Activated naive CD4-positive, alpha-beta T cell treated with anti-CD3 and anti-CD28 coated beads, Interleukin-2, amount 10 ng/mL, durations not matched to agents 7 days and 5 days (primary cell): Measurements from ENCODE around the gene KMT2D.

Experiments
- CTCF ChIA-PET: fragments of 350-600 bp; sonication (Branson Sonifier 250); formaldehyde crosslinking; loops from one replicate; lab custom pipeline; 2021; ENCODE audit warnings: antibody characterized with exemption; lab: Charles Lee
- DNase-seq: peaks from one replicate; pipeline ENCODE4 v3.0.0-alpha.2; 2020
- H3K27ac Mint-ChIP-seq: one replicate; pipeline ENCODE4 v1.8.0; 2021; ENCODE audit warnings: mild to moderate bottlenecking, moderate library complexity, mixed read lengths
- H3K27me3 Mint-ChIP-seq: one replicate; pipeline ENCODE4 v1.8.0; 2021; ENCODE audit warnings: mild to moderate bottlenecking, mixed read lengths
- H3K36me3 Mint-ChIP-seq: one replicate; pipeline ENCODE4 v1.8.0; 2021; ENCODE audit warnings: mixed read lengths
- H3K4me1 Mint-ChIP-seq: one replicate; pipeline ENCODE4 v1.8.0; 2021; ENCODE audit warnings: mixed read lengths
- H3K4me3 Mint-ChIP-seq: one replicate; pipeline ENCODE4 v1.8.0; 2021; ENCODE audit warnings: mild to moderate bottlenecking, moderate library complexity, mixed read lengths
- H3K9me3 Mint-ChIP-seq: one replicate; pipeline ENCODE4 v1.8.0; 2021; ENCODE audit warnings: mixed read lengths

KMT2D gene

DNA sequence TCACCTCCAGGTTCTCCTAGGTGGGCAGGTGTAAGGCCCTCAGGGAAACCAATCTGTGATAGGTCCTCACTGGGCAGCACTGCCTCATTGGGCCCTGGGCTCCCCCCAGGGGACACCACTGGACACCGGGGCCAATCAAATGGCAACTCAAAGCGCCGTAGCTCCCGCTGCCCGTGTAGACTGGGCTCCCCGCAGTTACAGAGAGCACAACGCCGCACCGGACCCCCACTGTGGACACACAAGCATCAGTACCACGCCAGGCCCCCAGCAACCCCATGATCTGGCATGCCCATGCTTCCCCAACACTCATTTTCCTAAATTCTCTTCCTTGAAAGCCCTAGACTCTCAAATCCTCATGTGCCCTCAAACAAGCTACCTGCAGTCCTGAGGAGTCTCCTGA lies 6.1 kb downstream of the KMT2D start:
- peaks cover 57% of the 10 kb centered on the region for H3K36me3 Mint-ChIP-seq
- CTCF ChIA-PET: interaction anchor here (0.8 to 2.7 kb wide), 3 partner anchors 10 to 15 kb away, joined by 3 to 10 read pairs (median 6); partner anchors contain the start of gene RHEBL1
- H3K4me1 Mint-ChIP-seq: peaks cover 45% of the 10 kb centered on the region
- no peak for DNase-seq
- H3K27ac Mint-ChIP-seq: no peak overlapping the region
- H3K27me3 Mint-ChIP-seq: no peaks in the 10 kb centered on the region
- H3K9me3 Mint-ChIP-seq: no peaks in the 10 kb centered on the region
- no peak overlapping the region for H3K4me3 Mint-ChIP-seq

DNA sequence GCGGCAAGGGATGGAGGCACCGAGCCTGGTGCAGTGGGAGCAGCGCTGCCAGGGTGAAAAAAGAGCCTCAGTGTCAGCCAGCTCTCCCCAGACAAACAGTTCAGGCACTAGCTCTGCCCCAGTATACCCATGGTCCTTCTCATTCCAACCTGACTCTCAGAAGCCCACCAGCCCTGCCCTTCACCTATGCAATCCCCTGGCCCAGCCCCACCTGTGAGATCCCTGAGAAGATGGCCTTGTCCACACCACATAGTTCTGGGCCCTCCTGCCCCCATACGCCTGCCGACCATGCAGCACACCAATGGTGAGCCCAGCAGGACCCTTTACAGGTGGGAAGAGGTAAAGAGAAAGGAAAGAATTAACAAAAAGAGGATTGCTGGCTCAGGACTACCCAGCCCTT lies 6.5 kb downstream of the KMT2D start:
- H3K36me3 Mint-ChIP-seq: peaks cover 60% of the 10 kb centered on the region
- H3K27ac Mint-ChIP-seq: no peak overlapping the region
- peaks cover 45% of the 10 kb centered on the region for H3K4me1 Mint-ChIP-seq
- no peak for DNase-seq
- H3K4me3 Mint-ChIP-seq: no peak overlapping the region
- H3K9me3 Mint-ChIP-seq: no peaks in the 10 kb centered on the region
- H3K27me3 Mint-ChIP-seq: no peaks in the 10 kb centered on the region
- CTCF ChIA-PET: interaction anchor here (0.8 to 2.7 kb wide), 2 partner anchors 10 to 16 kb away, joined by 3 to 10 read pairs; partner anchors contain the start of gene RHEBL1

DNA sequence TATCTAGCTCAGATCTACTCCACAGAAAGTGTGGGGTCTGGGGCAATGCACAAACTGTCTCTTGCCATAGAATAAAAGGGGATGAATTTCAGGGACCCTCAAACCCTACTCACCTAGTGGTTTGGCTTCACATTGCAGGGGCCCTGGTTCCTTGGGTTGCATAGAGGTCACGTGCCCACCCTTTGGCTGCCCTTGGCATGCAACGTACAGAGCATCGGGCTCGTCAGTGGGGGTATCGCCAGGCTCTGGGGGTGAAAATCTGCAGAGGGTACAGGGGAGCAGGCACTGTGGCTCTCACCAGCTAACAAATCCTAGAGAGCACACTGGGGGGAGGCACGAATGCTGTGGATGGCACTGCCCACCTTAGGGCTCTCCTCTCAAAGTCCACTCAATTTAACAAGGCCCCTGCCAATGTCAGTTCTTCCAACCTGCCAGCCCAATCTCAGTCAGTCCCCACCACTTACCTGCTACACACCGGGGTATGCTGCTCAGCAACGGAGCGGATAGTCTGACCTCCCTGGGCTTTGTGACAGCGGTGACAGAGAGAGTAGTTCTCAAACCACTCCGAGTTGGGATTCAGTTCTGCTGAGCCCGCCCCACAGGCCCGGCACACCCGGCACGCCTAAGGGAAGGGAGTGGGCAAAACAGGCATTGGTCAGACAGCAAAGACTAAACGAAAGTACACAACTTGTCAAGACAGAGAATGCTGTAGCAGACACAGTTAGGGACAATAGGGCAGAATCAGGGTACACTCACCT lies 8.0 kb downstream of the KMT2D start:
- no peak overlapping the region for H3K4me3 Mint-ChIP-seq
- CTCF ChIA-PET: no interaction called here
- no peaks in the 10 kb centered on the region for H3K27me3 Mint-ChIP-seq
- H3K9me3 Mint-ChIP-seq: no peaks in the 10 kb centered on the region
- H3K4me1 Mint-ChIP-seq: peaks cover 30% of the 10 kb centered on the region
- H3K27ac Mint-ChIP-seq: no peak overlapping the region
- no peak for DNase-seq
- H3K36me3 Mint-ChIP-seq: peaks cover 70% of the 10 kb centered on the region

DNA sequence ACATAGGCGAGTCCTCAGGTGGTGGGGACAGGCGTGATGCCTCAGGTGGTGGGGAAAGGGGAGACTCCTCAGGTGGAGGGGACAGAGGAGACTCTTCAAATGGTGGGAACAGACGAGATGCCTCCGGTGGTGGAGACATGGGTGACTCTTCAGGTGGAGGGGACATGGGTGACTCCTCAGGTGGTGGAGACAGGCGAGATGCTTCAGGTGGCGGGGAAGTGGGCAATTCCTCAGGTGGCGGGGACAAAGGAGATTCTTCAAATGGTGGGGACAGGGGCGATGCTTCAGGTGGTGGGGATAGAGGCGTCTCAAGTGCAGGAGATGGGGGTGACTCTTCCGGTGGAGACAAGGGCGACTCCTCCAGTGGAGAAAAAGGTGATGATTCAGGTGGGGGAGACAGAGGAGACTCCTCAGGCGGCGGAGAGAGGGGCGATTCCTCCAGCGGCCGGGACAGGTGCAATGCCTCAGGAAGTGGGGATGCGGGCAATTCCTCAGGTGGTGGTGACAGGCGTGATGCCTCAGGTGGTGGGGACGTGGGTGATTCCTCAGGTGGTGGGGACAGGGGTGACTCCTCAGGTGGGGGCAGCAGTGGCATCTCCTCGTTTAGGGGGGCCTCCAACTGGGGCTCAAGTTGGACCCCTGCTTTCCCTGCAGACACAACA lies 8.7 kb downstream of the KMT2D start:
- Mint-ChIP-seq H3K36me3 (peaks cover 75% of the 10 kb centered on the region), H3K27me3 (no peaks in the 10 kb centered on the region)
- DNase-seq: no peak

DNA sequence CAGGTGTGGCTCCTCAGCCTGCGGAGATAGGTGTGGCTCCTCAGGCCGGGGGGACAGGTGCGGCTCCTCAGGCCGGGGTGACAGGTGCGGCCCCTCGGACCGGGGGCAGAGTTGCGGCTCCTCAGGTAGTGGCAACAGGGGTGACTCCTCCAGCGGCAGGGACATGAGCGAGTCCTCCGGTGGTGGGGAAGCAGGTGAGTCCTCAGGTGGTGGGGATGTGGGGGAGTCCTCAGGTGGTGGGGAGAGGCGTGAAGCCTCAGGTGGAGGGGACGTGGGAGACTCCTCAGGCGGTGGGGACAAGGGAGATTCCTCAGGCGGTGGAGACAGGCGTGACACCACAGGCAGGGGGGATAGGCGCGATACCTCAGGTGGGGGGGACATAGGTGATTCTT lies 9.2 kb downstream of the KMT2D start:
- Mint-ChIP-seq H3K4me1 (peaks cover 17% of the 10 kb centered on the region), H3K27ac (no peak overlapping the region)

More for the DNA sequence above, 8.7 kb downstream of the KMT2D start:
- no peak overlapping the region for H3K27ac Mint-ChIP-seq
- H3K4me3 Mint-ChIP-seq: no peak overlapping the region
- H3K9me3 Mint-ChIP-seq: no peaks in the 10 kb centered on the region
- CTCF ChIA-PET: no interaction called here
- H3K4me1 Mint-ChIP-seq: peaks cover 23% of the 10 kb centered on the region

DNA sequence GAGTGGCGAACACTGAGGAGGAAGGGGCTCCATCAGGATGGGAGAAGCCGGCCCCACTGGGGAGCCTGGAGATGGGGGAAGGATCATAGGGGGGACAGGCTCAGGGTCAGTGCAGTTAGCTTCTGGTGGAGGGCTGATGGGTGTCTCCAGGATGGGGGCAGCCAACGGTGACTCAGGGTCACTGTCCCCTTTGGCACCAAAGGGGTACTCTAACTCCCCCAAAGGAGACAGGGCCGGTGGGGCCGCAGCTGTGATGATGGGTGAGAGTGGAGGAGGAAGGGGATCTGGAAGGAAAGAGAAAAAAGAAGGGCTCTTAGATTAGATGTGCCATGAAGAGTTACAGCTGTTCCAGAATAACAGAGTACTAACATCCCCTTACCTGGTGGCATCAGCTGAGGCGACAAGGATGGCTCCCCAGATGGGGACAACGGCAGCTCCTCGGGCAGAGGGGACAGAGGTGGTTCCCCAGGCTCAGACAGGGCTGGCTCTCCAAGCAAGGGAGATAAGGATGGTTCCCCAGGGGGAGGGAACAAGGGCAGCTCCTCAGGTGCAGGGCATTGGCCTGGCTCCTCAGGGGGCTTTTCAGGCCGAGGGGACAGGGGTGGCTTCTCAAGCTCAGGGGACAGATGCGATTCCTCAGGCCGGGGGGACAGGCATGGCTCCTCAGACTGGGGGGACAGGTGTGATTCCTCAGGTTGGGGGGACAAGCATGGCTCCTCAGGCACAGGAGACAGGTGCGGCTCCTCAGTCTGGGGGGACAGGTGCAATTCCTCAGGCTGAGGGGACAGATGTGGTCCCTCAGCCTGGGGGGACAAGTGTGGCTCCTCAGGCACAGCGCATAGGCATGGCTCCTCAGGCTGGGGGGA lies 9.9 kb downstream of the KMT2D start:
- Mint-ChIP-seq H3K36me3 (peaks cover 81% of the 10 kb centered on the region), H3K27me3 (no peaks in the 10 kb centered on the region), H3K4me1 (peaks cover 11% of the 10 kb centered on the region), H3K9me3 (no peaks in the 10 kb centered on the region), H3K27ac (no peak overlapping the region), H3K4me3 (no peak overlapping the region)
- CTCF ChIA-PET: interaction anchor here (0.7 to 1.3 kb wide), 3 partner anchors 13 to 54 kb away, joined by 3 to 6 read pairs (median 5); no protein-coding TSS in a partner anchor
- DNase-seq: no peak

More for the DNA sequence above, 9.2 kb downstream of the KMT2D start:
- Mint-ChIP-seq H3K36me3 (peaks cover 79% of the 10 kb centered on the region), H3K9me3 (no peaks in the 10 kb centered on the region), H3K27me3 (no peaks in the 10 kb centered on the region), H3K4me3 (no peak overlapping the region)
- CTCF ChIA-PET: interaction anchor here (0.7 to 1.3 kb wide), 3 partner anchors 13 to 55 kb away, joined by 3 to 6 read pairs (median 5); no protein-coding TSS in a partner anchor
- DNase-seq: no peak

DNA sequence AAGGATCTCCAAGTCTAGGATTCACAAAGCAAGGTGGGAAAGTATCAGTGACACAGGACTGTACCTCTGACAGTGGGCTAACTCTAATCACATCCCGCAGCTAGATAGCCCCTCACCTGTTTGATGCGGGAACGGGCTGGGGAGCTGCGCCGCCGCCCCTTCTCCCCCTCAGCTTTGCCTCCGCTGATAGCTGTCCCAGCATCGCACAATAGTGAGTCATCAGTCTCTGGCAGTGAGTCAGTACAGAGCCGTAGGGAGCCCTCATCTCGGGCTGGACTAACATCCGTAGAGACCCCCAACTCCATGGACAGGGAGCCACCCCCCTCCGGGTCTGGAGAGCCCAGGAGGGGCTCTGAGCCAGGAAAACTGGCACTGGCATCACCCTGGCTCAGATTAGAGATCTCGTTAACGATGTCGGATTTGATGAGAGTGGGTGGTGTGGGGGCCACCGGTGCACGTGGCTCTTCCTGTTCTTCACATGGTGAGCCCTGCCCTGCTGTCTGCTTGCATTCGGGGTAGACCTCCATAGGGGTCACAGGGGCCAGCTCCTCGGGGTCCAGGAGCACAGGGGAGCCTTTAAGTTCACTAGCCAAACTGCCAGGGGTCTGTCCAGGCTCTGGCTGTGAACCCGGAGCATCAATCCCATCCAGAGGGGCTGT lies 10.9 kb downstream of the KMT2D start:
- H3K4me1 Mint-ChIP-seq: peaks cover under 1% of the 10 kb centered on the region
- H3K27ac Mint-ChIP-seq: no peak overlapping the region
- no peak overlapping the region for H3K4me3 Mint-ChIP-seq
- H3K27me3 Mint-ChIP-seq: no peaks in the 10 kb centered on the region
- CTCF ChIA-PET: interaction anchor here (1.3 to 1.5 kb wide), 2 partner anchors 53 kb away, joined by 3 to 5 read pairs; no protein-coding TSS in a partner anchor
- H3K36me3 Mint-ChIP-seq: peaks cover 80% of the 10 kb centered on the region
- no peaks in the 10 kb centered on the region for H3K9me3 Mint-ChIP-seq
- DNase-seq: no peak

DNA sequence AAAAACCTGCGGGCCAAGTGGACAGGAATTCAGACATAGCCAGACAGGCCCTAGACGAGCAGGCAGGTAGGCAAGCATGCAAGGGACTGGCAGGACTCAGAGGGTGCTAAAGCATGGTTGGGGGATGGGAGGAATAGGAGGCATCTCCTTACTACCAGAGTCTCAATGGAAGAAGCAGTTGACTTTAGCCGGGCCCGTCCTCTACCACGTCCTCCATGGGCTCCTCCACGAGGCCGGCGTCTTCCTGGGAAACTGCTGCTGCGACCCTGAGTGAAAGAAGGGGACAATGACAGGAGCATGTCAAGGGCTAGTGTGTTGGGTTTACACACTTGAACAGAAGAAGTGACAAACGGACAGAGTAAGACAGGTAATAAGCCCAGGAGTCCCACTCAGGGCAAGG lies 11.6 kb downstream of the KMT2D start:
- H3K4me1 Mint-ChIP-seq: peaks cover 4% of the 10 kb centered on the region
- no peak overlapping the region for H3K4me3 Mint-ChIP-seq
- no peak for DNase-seq
- H3K9me3 Mint-ChIP-seq: no peaks in the 10 kb centered on the region
- CTCF ChIA-PET: interaction anchor here (1.5 to 1.7 kb wide), 2 partner anchors 29 to 52 kb away, joined by 3 to 7 read pairs; no protein-coding TSS in a partner anchor
- no peaks in the 10 kb centered on the region for H3K27me3 Mint-ChIP-seq
- no peak overlapping the region for H3K27ac Mint-ChIP-seq
- H3K36me3 Mint-ChIP-seq: peaks cover 83% of the 10 kb centered on the region

DNA sequence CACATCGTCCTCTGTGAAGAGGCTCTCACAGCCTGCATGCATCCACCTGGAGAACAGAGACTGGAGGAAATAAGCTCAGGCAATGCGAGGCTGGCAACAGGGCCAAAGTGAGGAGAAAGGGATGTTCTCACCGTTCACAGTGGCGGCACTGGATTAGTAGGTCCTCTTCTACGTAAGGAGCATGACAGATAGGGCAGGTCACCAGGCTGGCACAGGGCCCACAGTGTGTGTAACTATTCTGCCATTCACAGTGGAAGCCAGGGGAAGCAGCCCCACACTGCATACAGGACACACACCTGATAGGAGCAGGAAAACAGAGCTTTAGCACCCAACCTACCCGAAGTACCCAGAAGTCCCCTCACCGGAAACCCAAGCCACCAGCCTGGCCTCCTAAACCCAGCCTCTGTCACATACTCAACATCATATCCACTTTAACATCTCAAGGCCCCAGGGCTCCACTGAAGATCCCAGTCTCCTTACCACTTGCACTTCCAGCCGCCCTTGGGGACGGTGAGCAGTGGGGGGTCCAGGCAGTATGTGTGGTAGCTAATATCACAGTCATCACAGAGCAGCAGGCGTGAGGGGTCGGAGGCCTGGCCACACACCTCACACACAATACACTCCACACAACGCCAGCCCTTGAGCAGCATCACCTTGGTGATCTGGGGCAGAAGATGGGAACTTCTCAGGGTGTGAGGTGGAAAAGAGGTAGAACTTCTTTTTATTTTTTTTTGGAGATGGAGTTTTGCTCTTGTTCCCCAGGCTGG lies 14.3 kb downstream of the KMT2D start:
- Mint-ChIP-seq H3K36me3 (peaks cover 80% of the 10 kb centered on the region), H3K4me1 (peaks cover 6% of the 10 kb centered on the region), H3K9me3 (no peaks in the 10 kb centered on the region), H3K27ac (no peak overlapping the region), H3K27me3 (no peaks in the 10 kb centered on the region), H3K4me3 (no peak overlapping the region)
- CTCF ChIA-PET: interaction anchor here (0.6 to 1.4 kb wide), 4 partner anchors 16 to 50 kb away, joined by 3 to 5 read pairs (median 4); no protein-coding TSS in a partner anchor
- DNase-seq: no peak

DNA sequence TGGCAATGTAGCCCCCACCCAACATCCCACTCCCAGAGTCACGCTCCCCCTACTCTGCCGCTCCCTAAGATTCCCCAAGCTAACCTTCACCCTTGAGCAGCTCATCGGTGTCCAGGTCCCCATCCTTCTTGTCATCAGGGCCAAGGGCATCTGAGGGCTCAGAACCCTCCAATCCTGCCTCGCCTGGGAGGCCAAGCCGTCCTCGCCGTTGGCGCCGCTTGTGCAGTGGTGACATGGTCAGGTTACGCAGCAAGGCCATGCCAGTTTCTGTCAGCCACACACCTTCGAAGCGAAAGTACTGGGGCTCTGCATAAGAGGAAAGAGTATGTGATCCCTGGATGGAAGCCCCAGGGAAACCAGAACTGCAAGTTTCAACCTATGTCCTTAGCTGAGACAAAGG lies 15.9 kb downstream of the KMT2D start:
- Mint-ChIP-seq H3K4me1 (peaks cover 6% of the 10 kb centered on the region), H3K27ac (no peak overlapping the region), H3K36me3 (peaks cover 83% of the 10 kb centered on the region), H3K27me3 (no peaks in the 10 kb centered on the region), H3K4me3 (no peak overlapping the region), H3K9me3 (no peaks in the 10 kb centered on the region)
- DNase-seq: no peak
- CTCF ChIA-PET: interaction anchor here (1.0 to 2.9 kb wide), 13 partner anchors 10 to 54 kb away, joined by 3 to 22 read pairs (median 7); partner anchors contain the start of gene RHEBL1

DNA sequence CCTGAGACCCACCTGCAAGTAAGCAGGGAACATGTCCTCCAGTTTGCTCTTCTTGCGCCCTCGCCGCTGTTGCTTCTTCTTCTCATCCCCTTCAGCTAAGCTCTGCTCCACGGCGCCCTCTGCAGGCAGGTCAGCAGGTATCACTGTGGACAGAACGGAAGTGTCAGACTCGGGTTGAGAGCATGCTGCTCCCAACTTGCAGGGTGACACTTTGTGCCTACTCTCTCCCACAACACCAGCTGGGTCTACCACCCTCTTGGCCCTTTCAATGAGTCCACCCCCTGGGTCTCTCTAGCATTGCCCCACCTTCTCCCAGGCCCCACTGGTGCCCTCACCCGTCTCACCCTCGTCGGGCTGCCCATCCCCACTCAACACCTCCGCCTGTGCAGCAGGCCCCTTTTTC lies 16.7 kb downstream of the KMT2D start:
- no peaks in the 10 kb centered on the region for H3K27me3 Mint-ChIP-seq
- H3K27ac Mint-ChIP-seq: no peak overlapping the region
- peaks cover 6% of the 10 kb centered on the region for H3K4me1 Mint-ChIP-seq
- peaks cover 79% of the 10 kb centered on the region for H3K36me3 Mint-ChIP-seq
- H3K4me3 Mint-ChIP-seq: no peak overlapping the region
- H3K9me3 Mint-ChIP-seq: no peaks in the 10 kb centered on the region
- CTCF ChIA-PET: interaction anchor here (0.8 to 2.9 kb wide), 25 partner anchors 9 to 200 kb away, joined by 3 to 22 read pairs (median 5); partner anchors contain the start of genes DDN, PRKAG1 and RHEBL1
- DNase-seq: peak; percentile 87

DNA sequence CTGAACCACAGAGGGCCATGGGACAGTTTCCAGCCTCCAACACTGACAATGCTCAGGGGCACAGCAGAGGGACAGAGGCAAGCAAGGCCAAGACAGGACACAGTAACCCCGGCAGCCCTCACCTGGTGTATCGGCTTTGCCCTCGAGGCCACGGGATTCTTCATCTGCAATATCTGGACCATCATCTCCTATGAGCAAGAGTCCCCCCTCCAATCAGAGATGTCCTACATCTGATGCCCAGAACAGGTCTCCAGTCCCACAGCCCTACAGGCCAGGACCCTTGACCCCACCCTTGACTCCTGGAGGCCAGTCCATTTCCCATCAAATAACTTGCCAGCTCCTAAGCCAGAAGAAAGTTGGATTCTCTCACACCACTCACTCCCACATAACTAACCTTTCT lies 17.4 kb downstream of the KMT2D start:
- H3K36me3 Mint-ChIP-seq: peaks cover 79% of the 10 kb centered on the region
- H3K27ac Mint-ChIP-seq: no peak overlapping the region
- CTCF ChIA-PET: interaction anchor here (0.6 to 2.9 kb wide), 26 partner anchors 9 to 200 kb away, joined by 3 to 22 read pairs (median 4); partner anchors contain the start of genes DDN, PRKAG1 and RHEBL1
- H3K4me1 Mint-ChIP-seq: peaks cover 6% of the 10 kb centered on the region
- H3K27me3 Mint-ChIP-seq: no peaks in the 10 kb centered on the region
- no peak overlapping the region for H3K4me3 Mint-ChIP-seq
- no peak for DNase-seq
- no peaks in the 10 kb centered on the region for H3K9me3 Mint-ChIP-seq
